ENCODE measurements around the gene DDX41.
"Not testable (repeated sequence)": the region's sequence is repeated elsewhere in the genome, so short reads cannot be mapped to it uniquely, and the experiment has no call there.

DDX41 gene

DNA sequence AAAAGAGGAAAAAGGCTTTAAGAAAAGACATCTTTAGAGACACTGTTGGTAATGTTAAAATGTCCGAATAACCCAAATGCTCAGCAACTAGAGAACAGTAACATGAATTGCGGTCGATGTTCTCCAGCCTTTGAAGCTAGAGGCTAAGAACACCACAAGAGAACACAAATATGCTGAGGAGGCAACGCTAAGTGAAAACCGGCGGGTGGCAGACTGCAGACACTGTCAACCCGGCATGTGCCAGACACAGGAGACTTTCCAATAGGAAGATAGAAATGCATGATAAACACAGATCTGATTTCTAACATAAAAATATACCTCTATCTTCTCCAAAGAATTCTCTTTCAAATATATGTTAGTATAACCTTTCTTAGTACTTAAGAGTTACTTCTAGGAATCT lies 18.4 kb upstream of the DDX41 start:
- no peak overlapping the region for H3K27ac ChIP-seq
- TF ChIP-seq, protein P1, sequence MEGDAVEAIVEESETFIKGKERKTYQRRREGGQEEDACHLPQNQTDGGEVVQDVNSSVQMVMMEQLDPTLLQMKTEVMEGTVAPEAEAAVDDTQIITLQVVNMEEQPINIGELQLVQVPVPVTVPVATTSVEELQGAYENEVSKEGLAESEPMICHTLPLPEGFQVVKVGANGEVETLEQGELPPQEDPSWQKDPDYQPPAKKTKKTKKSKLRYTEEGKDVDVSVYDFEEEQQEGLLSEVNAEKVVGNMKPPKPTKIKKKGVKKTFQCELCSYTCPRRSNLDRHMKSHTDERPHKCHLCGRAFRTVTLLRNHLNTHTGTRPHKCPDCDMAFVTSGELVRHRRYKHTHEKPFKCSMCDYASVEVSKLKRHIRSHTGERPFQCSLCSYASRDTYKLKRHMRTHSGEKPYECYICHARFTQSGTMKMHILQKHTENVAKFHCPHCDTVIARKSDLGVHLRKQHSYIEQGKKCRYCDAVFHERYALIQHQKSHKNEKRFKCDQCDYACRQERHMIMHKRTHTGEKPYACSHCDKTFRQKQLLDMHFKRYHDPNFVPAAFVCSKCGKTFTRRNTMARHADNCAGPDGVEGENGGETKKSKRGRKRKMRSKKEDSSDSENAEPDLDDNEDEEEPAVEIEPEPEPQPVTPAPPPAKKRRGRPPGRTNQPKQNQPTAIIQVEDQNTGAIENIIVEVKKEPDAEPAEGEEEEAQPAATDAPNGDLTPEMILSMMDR (IDR thresholded peaks at IDR 0.05) = no peak
- peaks cover 89% of the 10 kb centered on the region for H3K36me3 ChIP-seq
- H3K27me3 ChIP-seq = no peaks in the 10 kb centered on the region
- H3K9me3 ChIP-seq = no peaks in the 10 kb centered on the region
- H3K4me1 ChIP-seq (ENCODE audit: control insufficient read depth in 1 of 2, insufficient read depth in 1 of 2, low read depth in 1 of 2, low read length in 1 of 2) = peaks cover 12% of the 10 kb centered on the region in 2 experiments
- H3K4me3 ChIP-seq (ENCODE audit: low read depth in 1 of 2, low read length in 1 of 2) = no peak overlapping the region

DNA sequence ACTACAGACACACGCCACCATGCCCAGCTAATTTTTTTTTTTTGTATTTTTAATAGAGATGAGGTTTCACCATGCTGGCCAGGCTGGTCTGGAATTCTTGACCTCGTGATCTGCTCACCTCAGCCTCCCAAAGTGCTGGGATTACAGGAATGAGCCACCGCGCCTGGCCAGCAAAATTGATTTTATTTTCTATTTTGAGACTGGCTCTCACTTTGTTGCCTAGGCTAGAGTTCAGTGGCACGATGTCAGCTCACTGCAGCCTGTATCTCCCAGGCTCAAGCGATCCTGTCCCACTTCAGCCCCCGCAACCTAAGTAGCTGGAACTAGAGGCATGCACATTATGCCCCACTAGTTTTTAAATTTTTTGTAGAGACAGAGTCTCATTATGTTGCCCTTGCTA lies 17.7 kb upstream of the DDX41 start:
- H3K36me3 ChIP-seq = peaks cover 95% of the 10 kb centered on the region
- H3K27ac ChIP-seq; H3K4me1 ChIP-seq (ENCODE audit: control insufficient read depth in 1 of 2, insufficient read depth in 1 of 2, low read depth in 1 of 2, low read length in 1 of 2); H3K4me3 ChIP-seq (ENCODE audit: low read depth in 1 of 2, low read length in 1 of 2); H3K27me3 ChIP-seq; H3K9me3 ChIP-seq: not testable (repeated sequence)

DNA sequence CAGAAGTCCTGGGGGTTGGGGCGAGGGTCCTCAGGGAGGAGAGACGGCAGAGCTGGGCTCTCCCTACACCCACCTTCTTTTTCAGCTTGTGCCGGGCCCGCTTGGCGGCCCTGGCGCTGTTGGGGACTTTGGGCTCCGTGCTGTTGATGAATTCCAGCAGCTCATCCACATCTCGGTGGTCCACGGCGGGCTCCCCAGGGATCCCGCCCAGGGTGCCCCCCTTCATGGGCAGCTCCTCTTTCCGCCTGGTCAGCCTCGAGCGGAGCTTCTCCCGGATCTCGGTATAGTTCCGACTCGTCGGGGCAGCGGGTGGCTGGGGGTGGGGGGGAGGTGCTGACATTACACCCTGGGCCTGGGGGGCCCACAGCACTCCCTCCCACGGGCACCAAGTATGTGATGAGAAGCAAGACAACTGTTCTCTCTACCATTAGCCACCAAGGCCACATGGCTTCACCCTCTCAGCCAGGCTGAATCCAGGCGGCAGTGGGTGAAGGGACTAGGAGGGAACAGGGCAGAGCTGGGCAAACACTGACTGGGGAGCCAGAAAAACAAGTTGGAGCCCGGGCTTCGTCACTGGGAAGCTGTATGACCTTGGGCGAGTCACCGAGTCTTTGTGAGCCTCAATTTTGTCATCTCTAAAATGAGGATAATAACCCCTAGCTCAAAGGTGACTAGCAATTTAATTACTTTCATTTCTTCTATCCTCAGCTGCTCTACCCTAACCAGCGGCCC lies 14.6 kb upstream of the DDX41 start:
- TF ChIP-seq, protein P1 (IDR thresholded peaks at IDR 0.05) = no peak
- Histone ChIP-seq H3K36me3 (peaks cover 99% of the 10 kb centered on the region), H3K27me3 (no peaks in the 10 kb centered on the region), H3K9me3 (no peaks in the 10 kb centered on the region), H3K4me1 (ENCODE audit: control insufficient read depth in 1 of 2, insufficient read depth in 1 of 2, low read depth in 1 of 2, low read length in 1 of 2) (no peaks in the 10 kb centered on the region), H3K27ac (no peak overlapping the region), H3K4me3 (ENCODE audit: low read depth in 1 of 2, low read length in 1 of 2) (no peak overlapping the region)

DNA sequence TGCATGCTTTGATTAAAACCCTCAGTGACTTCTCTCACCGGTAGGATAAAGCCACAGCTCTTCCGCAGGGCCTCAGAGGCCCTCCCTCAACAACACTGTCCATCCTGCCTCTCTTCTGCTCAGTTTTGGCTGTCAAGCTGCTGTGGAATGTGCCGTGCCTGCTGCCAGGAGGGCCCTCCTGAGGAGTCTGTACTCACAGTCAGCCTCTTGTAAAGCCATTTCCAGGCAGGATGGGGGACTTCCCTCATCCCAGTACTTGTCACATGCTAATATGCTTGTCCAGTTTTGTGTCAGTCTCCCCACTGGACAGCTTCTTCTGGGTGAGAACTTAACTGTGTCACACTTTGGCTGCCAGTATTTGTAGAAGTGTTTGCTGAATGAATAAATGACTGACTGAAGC lies 13.9 kb upstream of the DDX41 start:
- Histone ChIP-seq H3K27ac (no peak overlapping the region), H3K4me3 (ENCODE audit: low read depth in 1 of 2, low read length in 1 of 2) (no peak overlapping the region), H3K27me3 (no peaks in the 10 kb centered on the region), H3K9me3 (no peaks in the 10 kb centered on the region), H3K36me3 (peaks cover 99% of the 10 kb centered on the region), H3K4me1 (ENCODE audit: control insufficient read depth in 1 of 2, insufficient read depth in 1 of 2, low read depth in 1 of 2, low read length in 1 of 2) (no peaks in the 10 kb centered on the region)
- TF ChIP-seq, protein P1 (IDR thresholded peaks at IDR 0.05) = no peak

DNA sequence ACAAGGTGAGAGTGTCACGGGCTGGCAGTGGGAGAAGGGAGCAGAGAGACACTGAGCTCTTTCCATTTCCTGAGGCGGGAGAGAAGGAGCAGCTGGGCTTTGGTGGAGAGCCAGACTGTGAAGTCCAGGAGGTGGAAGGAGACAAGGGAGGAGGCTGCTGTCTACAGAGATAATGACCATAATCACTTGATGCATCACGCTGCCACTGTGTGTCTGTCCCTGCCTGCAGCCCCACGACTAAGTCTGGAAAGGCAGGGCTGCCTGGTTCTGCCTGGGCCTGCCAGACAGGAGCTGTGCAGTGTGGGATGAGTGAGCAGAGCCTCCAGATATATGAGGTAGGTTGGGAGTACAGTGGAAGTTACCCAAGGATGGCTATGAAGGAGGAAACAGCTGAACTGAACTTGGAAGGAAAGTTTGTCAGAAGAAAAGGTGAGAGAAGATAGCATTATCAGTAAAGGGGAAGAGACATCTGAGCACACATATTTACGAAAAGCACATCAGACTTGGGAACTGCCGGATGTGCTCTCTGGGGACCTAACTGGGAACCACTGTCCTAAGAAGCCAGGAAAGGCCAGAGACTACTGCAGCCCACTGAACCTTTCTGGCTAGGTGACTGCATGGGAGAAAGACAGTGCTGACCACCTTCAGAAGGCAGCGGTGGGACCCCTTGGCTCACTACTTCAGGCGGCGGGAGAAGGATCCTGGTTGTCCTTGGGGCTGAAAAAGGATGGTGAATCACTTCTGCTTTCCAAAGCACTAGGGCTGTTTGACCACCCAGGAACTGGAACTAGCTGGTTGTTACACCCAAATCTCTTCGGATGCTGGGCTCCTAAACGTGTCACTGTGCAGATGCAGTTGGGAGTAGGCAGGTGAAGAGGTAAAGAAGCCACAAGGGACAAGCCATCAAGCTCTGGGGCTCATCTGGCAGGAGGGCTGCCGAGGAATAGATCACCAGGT lies 12.8 kb upstream of the DDX41 start:
- no peak overlapping the region for H3K4me3 ChIP-seq (ENCODE audit: low read depth in 1 of 2, low read length in 1 of 2)
- no peaks in the 10 kb centered on the region for H3K9me3 ChIP-seq
- peaks cover 99% of the 10 kb centered on the region for H3K36me3 ChIP-seq
- no peaks in the 10 kb centered on the region for H3K4me1 ChIP-seq (ENCODE audit: control insufficient read depth in 1 of 2, insufficient read depth in 1 of 2, low read depth in 1 of 2, low read length in 1 of 2)
- H3K27ac ChIP-seq = no peak overlapping the region
- no peaks in the 10 kb centered on the region for H3K27me3 ChIP-seq
- TF ChIP-seq, protein P1 (IDR thresholded peaks at IDR 0.05) = no peak

DNA sequence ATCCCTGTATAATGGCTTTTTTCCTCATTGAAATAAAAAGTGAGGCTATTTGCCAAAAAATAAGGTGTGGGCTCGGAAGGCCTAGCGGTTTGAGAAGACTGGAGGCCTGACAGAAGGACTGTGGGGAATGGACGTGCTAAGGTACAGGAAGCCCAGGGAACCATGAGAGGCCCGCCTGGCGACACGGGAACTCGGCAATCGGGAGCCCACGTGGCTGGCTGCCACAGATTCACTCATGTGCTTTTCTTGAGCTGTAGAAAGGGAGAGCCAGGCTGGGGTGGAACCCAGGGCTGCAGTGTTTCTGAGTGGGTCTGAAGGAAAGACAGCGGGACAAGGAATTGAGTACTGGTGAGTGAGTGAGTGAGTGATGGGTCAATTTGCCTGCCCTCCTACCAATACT lies 11.9 kb upstream of the DDX41 start:
- Histone ChIP-seq H3K4me3 (ENCODE audit: low read depth in 1 of 2, low read length in 1 of 2) (no peak overlapping the region), H3K27ac (no peak overlapping the region), H3K36me3 (peaks cover 100% of the 10 kb centered on the region), H3K9me3 (no peaks in the 10 kb centered on the region), H3K4me1 (ENCODE audit: control insufficient read depth in 1 of 2, insufficient read depth in 1 of 2, low read depth in 1 of 2, low read length in 1 of 2) (no peaks in the 10 kb centered on the region), H3K27me3 (no peaks in the 10 kb centered on the region)
- TF ChIP-seq, protein P1 (IDR thresholded peaks at IDR 0.05) = no peak

All from neutrophil (primary cell).